Measurements from ENCODE around the gene GBP3.
"Not testable (repeated sequence)": the region's sequence is repeated elsewhere in the genome, so short reads cannot be mapped to it uniquely, and the experiment has no call there.

DNA sequence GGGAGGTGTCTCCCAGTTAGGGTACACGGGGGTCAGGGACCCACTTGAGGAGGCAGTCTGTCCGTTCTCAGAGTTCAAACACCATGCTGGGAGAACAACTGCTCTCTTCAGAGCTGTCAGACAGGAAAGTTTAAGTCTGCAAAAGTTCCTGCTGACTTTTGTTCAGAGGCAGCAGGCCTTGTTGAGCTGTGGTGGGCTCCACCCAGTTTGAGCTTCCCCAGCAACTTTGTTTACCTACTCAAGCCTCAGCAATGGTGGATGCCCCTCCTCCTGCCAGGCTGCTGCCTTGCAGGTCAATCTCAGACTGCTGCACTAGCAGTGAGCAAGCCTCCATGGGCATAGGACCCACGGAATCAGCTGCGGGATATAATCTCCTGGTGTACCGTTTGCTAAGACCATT, 11.3 kb upstream of the GBP3 start:
- TF ChIP-seq, protein P1, sequence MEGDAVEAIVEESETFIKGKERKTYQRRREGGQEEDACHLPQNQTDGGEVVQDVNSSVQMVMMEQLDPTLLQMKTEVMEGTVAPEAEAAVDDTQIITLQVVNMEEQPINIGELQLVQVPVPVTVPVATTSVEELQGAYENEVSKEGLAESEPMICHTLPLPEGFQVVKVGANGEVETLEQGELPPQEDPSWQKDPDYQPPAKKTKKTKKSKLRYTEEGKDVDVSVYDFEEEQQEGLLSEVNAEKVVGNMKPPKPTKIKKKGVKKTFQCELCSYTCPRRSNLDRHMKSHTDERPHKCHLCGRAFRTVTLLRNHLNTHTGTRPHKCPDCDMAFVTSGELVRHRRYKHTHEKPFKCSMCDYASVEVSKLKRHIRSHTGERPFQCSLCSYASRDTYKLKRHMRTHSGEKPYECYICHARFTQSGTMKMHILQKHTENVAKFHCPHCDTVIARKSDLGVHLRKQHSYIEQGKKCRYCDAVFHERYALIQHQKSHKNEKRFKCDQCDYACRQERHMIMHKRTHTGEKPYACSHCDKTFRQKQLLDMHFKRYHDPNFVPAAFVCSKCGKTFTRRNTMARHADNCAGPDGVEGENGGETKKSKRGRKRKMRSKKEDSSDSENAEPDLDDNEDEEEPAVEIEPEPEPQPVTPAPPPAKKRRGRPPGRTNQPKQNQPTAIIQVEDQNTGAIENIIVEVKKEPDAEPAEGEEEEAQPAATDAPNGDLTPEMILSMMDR (conservative IDR thresholded peaks at IDR 0.05; ENCODE audit: low read length): not testable (repeated sequence)
- TF ChIP-seq EZH2phosphoT487 (IDR thresholded peaks at IDR 0.05; ENCODE audit: borderline replicate concordance): not testable (repeated sequence)
